Keratinocyte (primary cell): ENCODE measurements around the gene SIGLEC1. TPM values are rescaled to one million over a fixed set of nuclear protein-coding genes. Genes with fewer than 3 reads are reported as not detected.

ENCODE experiments used
- DNase-seq: peaks from one replicate; pipeline ENCODE4 v3.0.0-alpha.2; 2011; ENCODE audit warnings: low read depth, missing footprints, low spot score
- FAIRE-seq: peaks from 2 replicates; lab custom pipeline; 2011; peaks lifted over from hg19 to GRCh38; lab: Jason Lieb, UNC
- H2AFZ ChIP-seq: 2 replicates; pipeline ENCODE4 v1.6.0; 2012; ENCODE audit warnings: low read length, control low read depth, inconsistent platforms; ENCODE audit not compliant: control insufficient read depth
- H3K27ac ChIP-seq: 2 replicates; pipeline ENCODE4 v1.5.1; 2011; ENCODE audit warnings: low read length; ENCODE audit not compliant: control insufficient read depth, insufficient read depth
- H3K27me3 ChIP-seq: 3 replicates; pipeline ENCODE4 v1.6.0; 2011; ENCODE audit warnings: low read length; ENCODE audit not compliant: control insufficient read depth, insufficient read depth; ENCODE audit errors: extremely low read depth
- H3K36me3 ChIP-seq, 2 experiments: 2 replicates in 1 of 2; 3 replicates in 1 of 2; pipeline ENCODE4 v1.5.1; 2011; ENCODE audit warnings: low read length in 2 of 2, mild to moderate bottlenecking in 1 of 2; ENCODE audit not compliant: control insufficient read depth in 2 of 2, insufficient read depth in 2 of 2; ENCODE audit errors: extremely low read depth in 1 of 2
- H3K4me1 ChIP-seq: 3 replicates; pipeline ENCODE4 v1.5.1; 2011; ENCODE audit warnings: low read length; ENCODE audit not compliant: control insufficient read depth, insufficient read depth; ENCODE audit errors: extremely low read depth
- H3K4me2 ChIP-seq: 3 replicates; pipeline ENCODE4 v1.6.0; 2011; ENCODE audit warnings: low read depth, low read length; ENCODE audit not compliant: control insufficient read depth, insufficient read depth; ENCODE audit errors: extremely low read depth
- H3K4me3 ChIP-seq, 3 experiments: fragments of 200-600 bp in 1 of 3; sonication (generic) in 1 of 3; 2 replicates in 2 of 3; 3 replicates in 1 of 3; pipeline ENCODE4 v1.5.1; 2011 to 2016; ENCODE audit warnings: low read length in 3 of 3, mild to moderate bottlenecking in 3 of 3, control low read depth in 2 of 3, inconsistent platforms in 1 of 3, low read depth in 1 of 3, mixed read lengths in 1 of 3, mixed run types in 1 of 3, moderate library complexity in 1 of 3; ENCODE audit not compliant: control insufficient read depth in 2 of 3, insufficient read depth in 2 of 3; ENCODE audit errors: extremely low read depth in 1 of 3
- H3K79me2 ChIP-seq: 2 replicates; pipeline ENCODE4 v1.6.0; 2012; ENCODE audit warnings: low read length; ENCODE audit not compliant: control insufficient read depth, insufficient read depth
- H3K9ac ChIP-seq: 3 replicates; pipeline ENCODE4 v1.6.0; 2011; ENCODE audit warnings: low read length; ENCODE audit not compliant: control insufficient read depth, insufficient read depth; ENCODE audit errors: extremely low read depth
- H3K9me1 ChIP-seq: 3 replicates; pipeline ENCODE4 v1.6.0; 2011; ENCODE audit warnings: low read length; ENCODE audit not compliant: control insufficient read depth, insufficient read depth; ENCODE audit errors: extremely low read depth
- H3K9me3 ChIP-seq: 2 replicates; pipeline ENCODE4 v1.5.1; 2012; ENCODE audit warnings: low read depth, low read length; ENCODE audit not compliant: control insufficient read depth
- H4K20me1 ChIP-seq: 3 replicates; pipeline ENCODE4 v1.6.0; 2011; ENCODE audit warnings: low read length; ENCODE audit not compliant: control insufficient read depth, insufficient read depth; ENCODE audit errors: extremely low read depth
- EZH2 ChIP-seq: IDR thresholded peaks from one replicate; pipeline ENCODE4 v1.6.1; 2012; ENCODE audit warnings: inconsistent platforms, mild to moderate bottlenecking, low read length, moderate library complexity
- dilution Hi-C: fragments of 300-500 bp; cut with MboI; formaldehyde crosslinking; loops from one replicate; pipeline ENCODE4 v1.7.0; 2020; ENCODE audit warnings: low sequenced_read_pairs; ENCODE audit not compliant: extremely low pct_ligation_motif_present
- polyA plus RNA-seq, 5 experiments: library from polyadenylated mRNA; depleted of rRNA in 3 of 5; stranded (reverse) in 3 of 5; stranded (forward) in 1 of 5; unstranded in 1 of 5; fragments of >200 nt; gene quantifications; 1 replicate in 1 of 5; 2 replicates in 3 of 5; 3 replicates in 1 of 5; pipeline versions ENCODE4 v1.2.1 to v1.2.3, GENCODE V29; 2011 to 2012; ENCODE audit warnings: missing spikeins in 2 of 5, low read depth in 1 of 5, low replicate concordance in 1 of 5
- TF ChIP-seq, protein P1 (sequence below), 3 experiments: IDR thresholded peaks in 1 of 3; conservative IDR thresholded peaks in 1 of 3; optimal IDR thresholded peaks in 1 of 3; 2 replicates in 2 of 3; 3 replicates in 1 of 3; pipeline versions ENCODE3 to v1.5.1; 2011; ENCODE audit warnings: low read length in 3 of 3, mild to moderate bottlenecking in 3 of 3, moderate library complexity in 2 of 3, control low read depth in 1 of 3, inconsistent platforms in 1 of 3; ENCODE audit not compliant: insufficient read depth in 2 of 3; ENCODE audit errors: extremely low read depth in 1 of 3

The SIGLEC1 gene
- polyA plus RNA-seq, 1 donor (not counting 4 experiments of a cell fraction or from before 2014, with no cell fraction given): not detected

DNA sequence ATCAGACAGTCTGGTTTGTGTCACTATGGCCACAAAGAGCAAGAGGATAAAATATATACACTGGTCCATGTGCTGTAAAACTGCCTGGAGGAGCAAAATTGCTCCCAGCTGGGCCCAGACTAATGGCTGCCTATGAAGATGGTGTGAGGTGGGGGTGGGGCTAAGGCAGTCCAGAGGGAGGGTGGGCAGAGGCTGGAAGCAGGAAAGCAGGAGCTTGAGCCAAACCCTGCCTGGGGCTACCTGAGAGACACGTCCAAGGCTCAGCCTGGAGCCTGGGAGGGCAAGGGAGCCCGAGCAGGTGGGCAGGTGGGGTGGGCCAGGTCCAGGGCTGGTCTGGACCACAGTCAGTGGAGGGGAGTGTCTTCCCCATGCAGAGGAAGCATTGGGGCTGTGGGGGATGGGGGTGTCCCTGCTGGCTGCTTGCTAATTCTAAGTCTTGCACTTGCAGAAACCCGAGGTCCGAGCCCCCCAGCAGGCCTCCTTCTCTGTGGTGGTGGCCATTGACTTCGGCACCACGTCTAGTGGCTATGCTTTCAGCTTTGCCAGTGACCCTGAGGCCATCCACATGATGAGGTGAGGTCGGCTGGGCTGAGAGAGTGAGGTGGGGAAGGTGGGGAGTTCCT lies 29.5 kb upstream of the SIGLEC1 start:
- no peak for TF ChIP-seq EZH2
- TF ChIP-seq, protein P1, sequence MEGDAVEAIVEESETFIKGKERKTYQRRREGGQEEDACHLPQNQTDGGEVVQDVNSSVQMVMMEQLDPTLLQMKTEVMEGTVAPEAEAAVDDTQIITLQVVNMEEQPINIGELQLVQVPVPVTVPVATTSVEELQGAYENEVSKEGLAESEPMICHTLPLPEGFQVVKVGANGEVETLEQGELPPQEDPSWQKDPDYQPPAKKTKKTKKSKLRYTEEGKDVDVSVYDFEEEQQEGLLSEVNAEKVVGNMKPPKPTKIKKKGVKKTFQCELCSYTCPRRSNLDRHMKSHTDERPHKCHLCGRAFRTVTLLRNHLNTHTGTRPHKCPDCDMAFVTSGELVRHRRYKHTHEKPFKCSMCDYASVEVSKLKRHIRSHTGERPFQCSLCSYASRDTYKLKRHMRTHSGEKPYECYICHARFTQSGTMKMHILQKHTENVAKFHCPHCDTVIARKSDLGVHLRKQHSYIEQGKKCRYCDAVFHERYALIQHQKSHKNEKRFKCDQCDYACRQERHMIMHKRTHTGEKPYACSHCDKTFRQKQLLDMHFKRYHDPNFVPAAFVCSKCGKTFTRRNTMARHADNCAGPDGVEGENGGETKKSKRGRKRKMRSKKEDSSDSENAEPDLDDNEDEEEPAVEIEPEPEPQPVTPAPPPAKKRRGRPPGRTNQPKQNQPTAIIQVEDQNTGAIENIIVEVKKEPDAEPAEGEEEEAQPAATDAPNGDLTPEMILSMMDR (optimal IDR thresholded peaks at IDR 0.05 in 1 of 3, IDR thresholded peaks at IDR 0.05 in 1 of 3, conservative IDR thresholded peaks at IDR 0.05 in 1 of 3; ENCODE audit: extremely low read depth in 1 of 3, insufficient read depth in 2 of 3, low read length in 3 of 3): no peak
- H4K20me1 ChIP-seq: no peaks in the 10 kb centered on the region
- no peak overlapping the region for H3K27ac ChIP-seq
- no peak for DNase-seq
- FAIRE-seq: no peak
- no peak overlapping the region for H3K4me3 ChIP-seq
- no peaks in the 10 kb centered on the region for H3K4me1 ChIP-seq
- dilution Hi-C loops: no loop called here
- no peaks in the 10 kb centered on the region for H3K79me2 ChIP-seq
- H3K36me3 ChIP-seq: no peaks in the 10 kb centered on the region
- no peaks in the 10 kb centered on the region for H3K9me3 ChIP-seq
- H3K4me2 ChIP-seq: no peak overlapping the region
- no peak overlapping the region for H3K9ac ChIP-seq
- H3K9me1 ChIP-seq: no peaks in the 10 kb centered on the region
- peaks cover 4% of the 10 kb centered on the region for H3K27me3 ChIP-seq
- no peak overlapping the region for H2AFZ ChIP-seq

DNA sequence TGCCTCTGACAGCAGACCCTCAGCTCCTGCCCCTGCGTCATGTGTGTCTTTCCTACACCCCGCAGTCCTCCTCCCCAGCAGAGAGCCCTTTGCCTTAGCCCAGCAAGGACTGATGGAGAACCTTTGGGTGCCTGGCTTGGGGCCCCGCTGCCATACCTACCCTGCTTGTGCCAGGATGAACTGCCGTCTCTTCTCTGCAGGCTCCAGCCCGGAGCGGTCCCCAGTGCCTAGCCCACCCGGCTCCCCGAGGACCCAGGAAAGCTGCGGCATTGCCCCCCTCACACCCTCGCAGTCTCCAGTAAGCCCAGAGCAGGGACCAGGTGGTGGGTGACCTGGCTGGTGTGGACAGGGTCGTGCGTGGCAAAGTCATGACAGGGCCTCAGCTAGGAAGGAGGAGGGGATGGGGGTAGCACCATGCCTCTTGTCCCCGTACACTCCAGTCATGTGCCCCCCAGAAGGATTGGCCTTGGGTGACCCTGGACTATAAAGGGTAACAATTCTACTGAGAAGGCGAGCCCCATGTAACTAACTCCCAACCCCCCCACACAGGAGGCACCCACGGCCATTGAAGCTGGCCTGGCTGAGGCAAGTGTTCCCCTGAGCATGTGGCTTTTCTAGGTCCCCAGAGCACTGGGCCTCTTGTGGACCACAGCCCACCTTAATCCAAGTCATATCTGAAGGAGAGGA lies 28.4 kb upstream of the SIGLEC1 start:
- Histone ChIP-seq H3K9me1 (no peaks in the 10 kb centered on the region), H3K4me1 (no peaks in the 10 kb centered on the region), H3K4me3 (no peak overlapping the region), H3K36me3 (no peaks in the 10 kb centered on the region), H3K9me3 (no peaks in the 10 kb centered on the region), H3K4me2 (no peak overlapping the region), H3K79me2 (no peaks in the 10 kb centered on the region), H2AFZ (no peak overlapping the region), H3K9ac (no peak overlapping the region), H4K20me1 (no peaks in the 10 kb centered on the region), H3K27ac (no peak overlapping the region), H3K27me3 (no peaks in the 10 kb centered on the region)
- dilution Hi-C loops: no loop called here
- FAIRE-seq (no peak), DNase-seq (no peak)
- TF ChIP-seq EZH2: no peak
- TF ChIP-seq, protein P1 (optimal IDR thresholded peaks at IDR 0.05 in 1 of 3, IDR thresholded peaks at IDR 0.05 in 1 of 3, conservative IDR thresholded peaks at IDR 0.05 in 1 of 3; ENCODE audit: extremely low read depth in 1 of 3, insufficient read depth in 2 of 3, low read length in 3 of 3): no peak
